OCI-LY7 (cell line): ENCODE measurements around the gene SMARCAL1.

Experiments used
- CTCF ChIP-seq: fragments of 200-600 bp; sonication (generic); conservative IDR thresholded peaks from 2 replicates; pipeline ENCODE4 v1.5.1; 2014; ENCODE audit warnings: mild to moderate bottlenecking, antibody characterized with exemption, low read length, moderate library complexity, mixed read lengths
- EZH2phosphoT487 ChIP-seq: fragments of 200-600 bp; sonication (generic); IDR thresholded peaks from 2 replicates; pipeline ENCODE4 v1.6.1; 2018; ENCODE audit warnings: low read depth, borderline replicate concordance, mild to moderate bottlenecking, mixed run types, antibody characterized with exemption, low read length, moderate library complexity, mixed read lengths

- TF ChIP-seq CTCF (no peak; the same call in 1 of the 2 replicates), EZH2phosphoT487 (no peak)
Observed at GRCh38 chr2:216498379-216499352, 86.4 kb downstream of the SMARCAL1 start, which contains the start of gene RPL37A.
